GM19238 (cell line): Measurements from ENCODE around the gene SVEP1.
"Not testable (repeated sequence)": the region's sequence is repeated elsewhere in the genome, so short reads cannot be mapped to it uniquely, and the experiment has no call there.

Experiments
- DNase-seq: peaks from one replicate; pipeline ENCODE4 v3.0.0; 2011; ENCODE audit warnings: low spot score; ENCODE audit not compliant: insufficient read length

The SVEP1 gene

GRCh38 chr9:110579034-110579861, at the start of gene SVEP1:
Gene SVEP1 (minus strand): TSS chr9:110579741. CDS start chr9:110579543, 198 bp downstream.
- no peak for DNase-seq

GRCh38 chr9:110626101-110626829, 46.7 kb upstream of the SVEP1 start:
- DNase-seq: no peak

- DNase-seq: no peak
These were observed 44.0 kb upstream of the SVEP1 start for GRCh38 chr9:110623462-110624025.

- DNase-seq: no peak
These were observed 42.8 kb upstream of the SVEP1 start for GRCh38 chr9:110622368-110622767.

GRCh38 chr9:110620726-110621125, 41.2 kb upstream of the SVEP1 start:
- DNase-seq: no peak

GRCh38 chr9:110619831-110620230, 40.3 kb upstream of the SVEP1 start:
- DNase-seq: no peak

GRCh38 chr9:110615498-110615897, 36.0 kb upstream of the SVEP1 start:
- no peak for DNase-seq

GRCh38 chr9:110614576-110614975, 35.0 kb upstream of the SVEP1 start:
- not testable (repeated sequence) for DNase-seq

GRCh38 chr9:110606179-110606790, 26.7 kb upstream of the SVEP1 start:
- DNase-seq: no peak

- DNase-seq: no peak
These were observed 26.0 kb upstream of the SVEP1 start for GRCh38 chr9:110605565-110605964.

- no peak for DNase-seq
These were observed 24.6 kb upstream of the SVEP1 start for GRCh38 chr9:110604171-110604601.

- DNase-seq: no peak
These were observed 22.7 kb upstream of the SVEP1 start for GRCh38 chr9:110602281-110602680.

- DNase-seq: no peak
These were observed 21.6 kb upstream of the SVEP1 start for GRCh38 chr9:110601098-110601497.

- no peak for DNase-seq
These were observed 19.9 kb upstream of the SVEP1 start for GRCh38 chr9:110599468-110599867.

- DNase-seq: no peak
These were observed 12.7 kb upstream of the SVEP1 start for GRCh38 chr9:110592044-110592830.

- no peak for DNase-seq
These were observed 12.0 kb upstream of the SVEP1 start for GRCh38 chr9:110591526-110591925.

GRCh38 chr9:110590816-110591215, 11.3 kb upstream of the SVEP1 start:
- DNase-seq: no peak

GRCh38 chr9:110588296-110588695, 8.8 kb upstream of the SVEP1 start:
- DNase-seq: no peak

GRCh38 chr9:110583237-110583636, 3.7 kb upstream of the SVEP1 start:
- DNase-seq: no peak

GRCh38 chr9:110582156-110582555, 2.6 kb upstream of the SVEP1 start:
- DNase-seq: no peak

GRCh38 chr9:110580850-110581249, 1.3 kb upstream of the SVEP1 start:
- DNase-seq: no peak
